K562 (cell line): Measurements from ENCODE around the gene ABHD5. TPM values are rescaled to one million over a fixed set of nuclear protein-coding genes. Genes with fewer than 3 reads are reported as not detected.

Source experiments
- E2F3 ChIP-seq: fragments of 250-450 bp; sonication (Bioruptor Pico); IDR thresholded peaks from 2 replicates; pipeline ENCODE4 v1.4.0; 2020; ENCODE audit warnings: mild to moderate bottlenecking
- NCOA2 ChIP-seq, 2 experiments: fragments of 450-650 bp; IDR thresholded peaks; 2 replicates each; pipeline ENCODE4 v1.6.1; 2018; ENCODE audit warnings: mild to moderate bottlenecking in 2 of 2, moderate library complexity in 1 of 2; ENCODE audit not compliant: partially characterized antibody in 2 of 2
- polyA plus RNA-seq, 8 experiments: library from polyadenylated mRNA; depleted of rRNA in 4 of 8; stranded (reverse) in 5 of 8; unstranded in 3 of 8; fragments of >200 nt; fragmentation: Nextera tagmentation in 2 of 8; fragmentation: Illumina TruSeq in 1 of 8; extraction: Ambion mirVana in 2 of 8; extraction: Trizol in 1 of 8; gene quantifications; 2 replicates each; pipeline versions ENCODE4 v1.2.1 to v1.2.3, GENCODE V29; 2011 to 2014; ENCODE audit warnings: inconsistent platforms in 1 of 8, missing spikeins in 1 of 8
- total RNA-seq, 7 experiments: library from RNA; depleted of rRNA in 6 of 7; stranded (reverse); fragments of >200 nt in 6 of 7; fragmentation: Illumina TruSeq in 2 of 7; extraction: Trizol in 2 of 7; gene quantifications; 2 replicates each; pipeline versions ENCODE4 v1.2.1 to v1.2.3, GENCODE V29; 2011 to 2021; ENCODE audit warnings: low replicate concordance in 1 of 7
- TF ChIP-seq, protein P1 (sequence below): conservative IDR thresholded peaks from 2 replicates; pipeline ENCODE4 v1.6.1; 2011; ENCODE audit warnings: low read depth, mild to moderate bottlenecking, low read length; ENCODE audit not compliant: control insufficient read depth
- TF ChIP-seq, protein P2 (sequence below): fragments of 200-800 bp; sonication (Bioruptor generic); IDR thresholded peaks from 2 replicates; pipeline ENCODE4 v1.6.1; 2016; ENCODE audit warnings: missing genetic modification characterization, missing compliant biosample characterization
- TF ChIP-seq, protein P3 (sequence below): fragments of 450-650 bp; IDR thresholded peaks from 2 replicates; pipeline ENCODE4 v1.6.1; 2017; ENCODE audit warnings: mild to moderate bottlenecking, moderate library complexity
- TF ChIP-seq, protein P4 (sequence below), 2 experiments: fragments of 450-650 bp; formaldehyde crosslinking in 1 of 2; IDR thresholded peaks; 2 replicates each; pipeline versions ENCODE4 v1.4.0 to v1.6.1; 2014 to 2020; ENCODE audit warnings: mild to moderate bottlenecking in 2 of 2, borderline replicate concordance in 1 of 2, low read depth in 1 of 2
- TF ChIP-seq, protein P5 (sequence below): fragments of 450-650 bp; formaldehyde crosslinking; IDR thresholded peaks from 2 replicates; pipeline ENCODE4 v1.4.0; 2022; ENCODE audit warnings: missing genetic modification characterization

ABHD5 gene
- total and polyA plus RNA-seq, 9 of the 15 experiments (the other 6 are each of a cell fraction or from before 2014, with no cell fraction given) = 27.8 to 61.7 (median 39.9) TPM

DNA sequence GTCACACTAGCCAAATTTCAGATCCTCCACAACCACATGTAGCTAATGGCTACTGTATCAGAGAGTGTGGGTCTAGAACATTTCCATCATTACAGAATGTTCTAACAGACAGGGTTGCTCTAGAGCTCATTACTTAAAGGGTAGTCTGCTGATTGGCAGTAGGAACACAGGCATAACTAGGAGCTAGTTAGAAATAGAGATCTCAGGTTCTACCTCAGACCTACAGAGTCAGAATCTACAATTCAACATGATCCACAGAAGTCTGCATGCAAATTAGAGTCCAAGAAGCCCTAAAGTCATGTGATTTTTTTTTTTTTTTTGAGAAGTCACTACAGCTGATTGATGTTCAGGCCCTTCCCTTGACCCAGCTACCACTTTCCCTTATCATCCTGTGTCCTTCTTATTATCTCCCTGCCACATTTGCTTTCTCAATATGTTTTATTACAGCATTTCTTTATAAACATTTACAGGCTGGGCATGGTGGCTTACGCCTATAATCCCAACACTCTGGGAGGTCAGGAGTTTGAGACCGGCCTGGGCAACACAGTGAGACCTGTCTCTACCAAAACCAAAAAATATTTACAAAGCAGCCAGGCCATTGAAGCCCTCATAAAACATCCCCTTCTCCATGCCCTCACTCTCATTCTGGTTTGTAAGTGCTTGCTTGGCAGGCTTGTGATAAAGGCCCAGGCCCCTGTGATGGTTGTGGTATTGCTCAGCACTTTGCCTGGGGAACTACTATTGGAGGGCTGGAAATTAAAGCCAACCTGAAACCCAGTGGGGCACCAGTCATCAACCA lies 3.8 kb upstream of the ABHD5 start (continued):
- TF ChIP-seq, protein P1, sequence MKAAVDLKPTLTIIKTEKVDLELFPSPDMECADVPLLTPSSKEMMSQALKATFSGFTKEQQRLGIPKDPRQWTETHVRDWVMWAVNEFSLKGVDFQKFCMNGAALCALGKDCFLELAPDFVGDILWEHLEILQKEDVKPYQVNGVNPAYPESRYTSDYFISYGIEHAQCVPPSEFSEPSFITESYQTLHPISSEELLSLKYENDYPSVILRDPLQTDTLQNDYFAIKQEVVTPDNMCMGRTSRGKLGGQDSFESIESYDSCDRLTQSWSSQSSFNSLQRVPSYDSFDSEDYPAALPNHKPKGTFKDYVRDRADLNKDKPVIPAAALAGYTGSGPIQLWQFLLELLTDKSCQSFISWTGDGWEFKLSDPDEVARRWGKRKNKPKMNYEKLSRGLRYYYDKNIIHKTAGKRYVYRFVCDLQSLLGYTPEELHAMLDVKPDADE = no peak
- TF ChIP-seq E2F3 (CRISPR knock-in tag) = no peak
- TF ChIP-seq, protein P2, sequence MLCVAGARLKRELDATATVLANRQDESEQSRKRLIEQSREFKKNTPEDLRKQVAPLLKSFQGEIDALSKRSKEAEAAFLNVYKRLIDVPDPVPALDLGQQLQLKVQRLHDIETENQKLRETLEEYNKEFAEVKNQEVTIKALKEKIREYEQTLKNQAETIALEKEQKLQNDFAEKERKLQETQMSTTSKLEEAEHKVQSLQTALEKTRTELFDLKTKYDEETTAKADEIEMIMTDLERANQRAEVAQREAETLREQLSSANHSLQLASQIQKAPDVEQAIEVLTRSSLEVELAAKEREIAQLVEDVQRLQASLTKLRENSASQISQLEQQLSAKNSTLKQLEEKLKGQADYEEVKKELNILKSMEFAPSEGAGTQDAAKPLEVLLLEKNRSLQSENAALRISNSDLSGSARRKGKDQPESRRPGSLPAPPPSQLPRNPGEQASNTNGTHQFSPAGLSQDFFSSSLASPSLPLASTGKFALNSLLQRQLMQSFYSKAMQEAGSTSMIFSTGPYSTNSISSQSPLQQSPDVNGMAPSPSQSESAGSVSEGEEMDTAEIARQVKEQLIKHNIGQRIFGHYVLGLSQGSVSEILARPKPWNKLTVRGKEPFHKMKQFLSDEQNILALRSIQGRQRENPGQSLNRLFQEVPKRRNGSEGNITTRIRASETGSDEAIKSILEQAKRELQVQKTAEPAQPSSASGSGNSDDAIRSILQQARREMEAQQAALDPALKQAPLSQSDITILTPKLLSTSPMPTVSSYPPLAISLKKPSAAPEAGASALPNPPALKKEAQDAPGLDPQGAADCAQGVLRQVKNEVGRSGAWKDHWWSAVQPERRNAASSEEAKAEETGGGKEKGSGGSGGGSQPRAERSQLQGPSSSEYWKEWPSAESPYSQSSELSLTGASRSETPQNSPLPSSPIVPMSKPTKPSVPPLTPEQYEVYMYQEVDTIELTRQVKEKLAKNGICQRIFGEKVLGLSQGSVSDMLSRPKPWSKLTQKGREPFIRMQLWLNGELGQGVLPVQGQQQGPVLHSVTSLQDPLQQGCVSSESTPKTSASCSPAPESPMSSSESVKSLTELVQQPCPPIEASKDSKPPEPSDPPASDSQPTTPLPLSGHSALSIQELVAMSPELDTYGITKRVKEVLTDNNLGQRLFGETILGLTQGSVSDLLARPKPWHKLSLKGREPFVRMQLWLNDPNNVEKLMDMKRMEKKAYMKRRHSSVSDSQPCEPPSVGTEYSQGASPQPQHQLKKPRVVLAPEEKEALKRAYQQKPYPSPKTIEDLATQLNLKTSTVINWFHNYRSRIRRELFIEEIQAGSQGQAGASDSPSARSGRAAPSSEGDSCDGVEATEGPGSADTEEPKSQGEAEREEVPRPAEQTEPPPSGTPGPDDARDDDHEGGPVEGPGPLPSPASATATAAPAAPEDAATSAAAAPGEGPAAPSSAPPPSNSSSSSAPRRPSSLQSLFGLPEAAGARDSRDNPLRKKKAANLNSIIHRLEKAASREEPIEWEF (CRISPR knock-in tag) = no peak
- TF ChIP-seq, protein P3, sequence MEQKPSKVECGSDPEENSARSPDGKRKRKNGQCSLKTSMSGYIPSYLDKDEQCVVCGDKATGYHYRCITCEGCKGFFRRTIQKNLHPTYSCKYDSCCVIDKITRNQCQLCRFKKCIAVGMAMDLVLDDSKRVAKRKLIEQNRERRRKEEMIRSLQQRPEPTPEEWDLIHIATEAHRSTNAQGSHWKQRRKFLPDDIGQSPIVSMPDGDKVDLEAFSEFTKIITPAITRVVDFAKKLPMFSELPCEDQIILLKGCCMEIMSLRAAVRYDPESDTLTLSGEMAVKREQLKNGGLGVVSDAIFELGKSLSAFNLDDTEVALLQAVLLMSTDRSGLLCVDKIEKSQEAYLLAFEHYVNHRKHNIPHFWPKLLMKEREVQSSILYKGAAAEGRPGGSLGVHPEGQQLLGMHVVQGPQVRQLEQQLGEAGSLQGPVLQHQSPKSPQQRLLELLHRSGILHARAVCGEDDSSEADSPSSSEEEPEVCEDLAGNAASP = no peak
- TF ChIP-seq NCOA2 (IDR thresholded peaks at IDR 0.05; ENCODE audit: partially characterized antibody in 2 of 2) = no peak
- TF ChIP-seq, protein P4, sequence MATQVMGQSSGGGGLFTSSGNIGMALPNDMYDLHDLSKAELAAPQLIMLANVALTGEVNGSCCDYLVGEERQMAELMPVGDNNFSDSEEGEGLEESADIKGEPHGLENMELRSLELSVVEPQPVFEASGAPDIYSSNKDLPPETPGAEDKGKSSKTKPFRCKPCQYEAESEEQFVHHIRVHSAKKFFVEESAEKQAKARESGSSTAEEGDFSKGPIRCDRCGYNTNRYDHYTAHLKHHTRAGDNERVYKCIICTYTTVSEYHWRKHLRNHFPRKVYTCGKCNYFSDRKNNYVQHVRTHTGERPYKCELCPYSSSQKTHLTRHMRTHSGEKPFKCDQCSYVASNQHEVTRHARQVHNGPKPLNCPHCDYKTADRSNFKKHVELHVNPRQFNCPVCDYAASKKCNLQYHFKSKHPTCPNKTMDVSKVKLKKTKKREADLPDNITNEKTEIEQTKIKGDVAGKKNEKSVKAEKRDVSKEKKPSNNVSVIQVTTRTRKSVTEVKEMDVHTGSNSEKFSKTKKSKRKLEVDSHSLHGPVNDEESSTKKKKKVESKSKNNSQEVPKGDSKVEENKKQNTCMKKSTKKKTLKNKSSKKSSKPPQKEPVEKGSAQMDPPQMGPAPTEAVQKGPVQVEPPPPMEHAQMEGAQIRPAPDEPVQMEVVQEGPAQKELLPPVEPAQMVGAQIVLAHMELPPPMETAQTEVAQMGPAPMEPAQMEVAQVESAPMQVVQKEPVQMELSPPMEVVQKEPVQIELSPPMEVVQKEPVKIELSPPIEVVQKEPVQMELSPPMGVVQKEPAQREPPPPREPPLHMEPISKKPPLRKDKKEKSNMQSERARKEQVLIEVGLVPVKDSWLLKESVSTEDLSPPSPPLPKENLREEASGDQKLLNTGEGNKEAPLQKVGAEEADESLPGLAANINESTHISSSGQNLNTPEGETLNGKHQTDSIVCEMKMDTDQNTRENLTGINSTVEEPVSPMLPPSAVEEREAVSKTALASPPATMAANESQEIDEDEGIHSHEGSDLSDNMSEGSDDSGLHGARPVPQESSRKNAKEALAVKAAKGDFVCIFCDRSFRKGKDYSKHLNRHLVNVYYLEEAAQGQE (IDR thresholded peaks at IDR 0.05; ENCODE audit: borderline replicate concordance) = peak; percentile 93
- TF ChIP-seq, protein P4 (CRISPR knock-in tag; IDR thresholded peaks at IDR 0.05; ENCODE audit: low read depth) = no peak
- TF ChIP-seq, protein P5, sequence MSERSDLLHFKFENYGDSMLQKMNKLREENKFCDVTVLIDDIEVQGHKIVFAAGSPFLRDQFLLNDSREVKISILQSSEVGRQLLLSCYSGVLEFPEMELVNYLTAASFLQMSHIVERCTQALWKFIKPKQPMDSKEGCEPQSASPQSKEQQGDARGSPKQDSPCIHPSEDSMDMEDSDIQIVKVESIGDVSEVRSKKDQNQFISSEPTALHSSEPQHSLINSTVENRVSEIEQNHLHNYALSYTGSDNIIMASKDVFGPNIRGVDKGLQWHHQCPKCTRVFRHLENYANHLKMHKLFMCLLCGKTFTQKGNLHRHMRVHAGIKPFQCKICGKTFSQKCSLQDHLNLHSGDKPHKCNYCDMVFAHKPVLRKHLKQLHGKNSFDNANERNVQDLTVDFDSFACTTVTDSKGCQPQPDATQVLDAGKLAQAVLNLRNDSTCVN (CRISPR knock-in tag) = no peak
